Measurements from ENCODE around the gene KCNMA1.

The KCNMA1 gene

DNA sequence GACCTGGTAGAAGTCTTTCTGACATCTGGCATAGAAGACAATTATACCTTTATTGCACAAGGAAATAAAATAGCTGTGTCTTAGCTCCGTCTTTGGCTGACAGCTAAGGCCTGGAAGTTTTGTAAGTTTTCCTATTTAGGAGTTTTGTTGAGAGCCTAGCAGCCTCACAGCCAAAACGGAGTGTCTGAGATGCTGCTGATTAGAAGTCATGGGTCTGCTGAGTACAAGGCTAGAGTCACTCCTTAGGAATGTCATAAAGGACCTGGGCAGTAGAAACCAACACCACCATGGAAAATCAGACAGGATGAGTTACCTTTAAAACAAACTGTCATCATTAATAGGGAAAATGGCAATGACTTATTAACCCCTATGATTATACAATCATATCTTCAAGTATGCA lies 442.5 kb downstream of the KCNMA1 start:
- Histone ChIP-seq H3K27me3 (ENCODE audit: control insufficient read depth in 2 of 2, insufficient read depth in 2 of 2, low read length in 2 of 2) (no peaks in the 10 kb centered on the region), H3K9ac (ENCODE audit: low read depth in 1 of 2, low read length in 2 of 2) (no peak overlapping the region), H3K4me1 (ENCODE audit: control insufficient read depth in 2 of 2, insufficient read depth in 2 of 2, low read length in 2 of 2) (no peaks in the 10 kb centered on the region), H3K4me3 (ENCODE audit: low read length in 2 of 2) (no peak overlapping the region), H3K36me3 (ENCODE audit: control insufficient read depth in 2 of 2, insufficient read depth in 2 of 2, low read length in 2 of 2) (no peaks in the 10 kb centered on the region), H3K27ac (ENCODE audit: low read depth in 2 of 2, low read length in 2 of 2) (peak overlapping the region in 1 of 2 donors; percentile 13), H3K9me3 (ENCODE audit: control insufficient read depth in 2 of 2, low read length in 2 of 2) (no peaks in the 10 kb centered on the region)

DNA sequence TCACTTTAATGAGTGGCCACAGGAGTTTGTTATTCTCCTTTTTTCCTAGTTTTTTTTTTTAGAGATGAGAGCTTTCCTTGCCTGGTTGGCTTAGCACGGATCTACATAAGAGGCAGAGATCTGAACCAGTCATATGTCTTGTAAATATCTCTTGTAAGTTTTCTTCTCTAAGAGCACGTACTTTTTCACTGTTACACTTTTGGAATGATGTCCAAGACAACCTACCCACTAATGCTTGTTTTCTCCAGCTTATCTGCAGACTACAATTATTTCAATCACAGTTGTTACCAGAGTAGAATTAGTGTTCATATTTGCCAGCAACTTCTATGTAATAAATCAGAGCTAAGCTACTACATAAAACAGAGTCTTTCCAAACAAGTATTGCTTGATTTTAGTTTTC lies 444.6 kb downstream of the KCNMA1 start:
- Histone ChIP-seq H3K27me3 (ENCODE audit: control insufficient read depth in 2 of 2, insufficient read depth in 2 of 2, low read length in 2 of 2) (no peaks in the 10 kb centered on the region), H3K4me1 (ENCODE audit: control insufficient read depth in 2 of 2, insufficient read depth in 2 of 2, low read length in 2 of 2) (no peaks in the 10 kb centered on the region), H3K9me3 (ENCODE audit: control insufficient read depth in 2 of 2, low read length in 2 of 2) (no peaks in the 10 kb centered on the region), H3K27ac (ENCODE audit: low read depth in 2 of 2, low read length in 2 of 2) (peak overlapping the region in 1 of 2 donors; percentile 5), H3K36me3 (ENCODE audit: control insufficient read depth in 2 of 2, insufficient read depth in 2 of 2, low read length in 2 of 2) (no peaks in the 10 kb centered on the region), H3K4me3 (ENCODE audit: low read length in 2 of 2) (no peak overlapping the region), H3K9ac (ENCODE audit: low read depth in 1 of 2, low read length in 2 of 2) (no peak overlapping the region)

DNA sequence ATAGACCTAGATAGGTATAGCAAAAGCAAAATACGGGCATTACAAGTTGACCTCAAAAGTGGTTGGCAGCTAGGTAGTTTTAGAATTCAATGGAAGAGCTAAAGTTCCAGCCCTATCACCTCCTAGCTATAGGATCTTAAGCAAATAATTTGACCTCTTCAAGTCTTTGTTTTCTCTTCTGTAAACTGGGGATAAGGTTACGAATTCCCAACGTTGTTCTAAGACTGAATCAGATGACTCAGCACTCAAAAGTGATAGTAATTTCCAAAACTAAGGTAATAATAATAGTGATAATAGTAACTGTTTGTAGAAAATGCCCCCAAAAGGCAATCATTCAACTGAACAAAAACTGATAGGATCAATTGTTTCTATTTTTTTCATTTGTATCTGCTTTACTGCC lies 445.2 kb downstream of the KCNMA1 start:
- Histone ChIP-seq H3K4me3 (ENCODE audit: low read length in 2 of 2) (no peak overlapping the region), H3K9me3 (ENCODE audit: control insufficient read depth in 2 of 2, low read length in 2 of 2) (no peaks in the 10 kb centered on the region), H3K36me3 (ENCODE audit: control insufficient read depth in 2 of 2, insufficient read depth in 2 of 2, low read length in 2 of 2) (no peaks in the 10 kb centered on the region), H3K9ac (ENCODE audit: low read depth in 1 of 2, low read length in 2 of 2) (no peak overlapping the region), H3K27me3 (ENCODE audit: control insufficient read depth in 2 of 2, insufficient read depth in 2 of 2, low read length in 2 of 2) (no peaks in the 10 kb centered on the region), H3K4me1 (ENCODE audit: control insufficient read depth in 2 of 2, insufficient read depth in 2 of 2, low read length in 2 of 2) (no peaks in the 10 kb centered on the region), H3K27ac (ENCODE audit: low read depth in 2 of 2, low read length in 2 of 2) (no peak overlapping the region)

DNA sequence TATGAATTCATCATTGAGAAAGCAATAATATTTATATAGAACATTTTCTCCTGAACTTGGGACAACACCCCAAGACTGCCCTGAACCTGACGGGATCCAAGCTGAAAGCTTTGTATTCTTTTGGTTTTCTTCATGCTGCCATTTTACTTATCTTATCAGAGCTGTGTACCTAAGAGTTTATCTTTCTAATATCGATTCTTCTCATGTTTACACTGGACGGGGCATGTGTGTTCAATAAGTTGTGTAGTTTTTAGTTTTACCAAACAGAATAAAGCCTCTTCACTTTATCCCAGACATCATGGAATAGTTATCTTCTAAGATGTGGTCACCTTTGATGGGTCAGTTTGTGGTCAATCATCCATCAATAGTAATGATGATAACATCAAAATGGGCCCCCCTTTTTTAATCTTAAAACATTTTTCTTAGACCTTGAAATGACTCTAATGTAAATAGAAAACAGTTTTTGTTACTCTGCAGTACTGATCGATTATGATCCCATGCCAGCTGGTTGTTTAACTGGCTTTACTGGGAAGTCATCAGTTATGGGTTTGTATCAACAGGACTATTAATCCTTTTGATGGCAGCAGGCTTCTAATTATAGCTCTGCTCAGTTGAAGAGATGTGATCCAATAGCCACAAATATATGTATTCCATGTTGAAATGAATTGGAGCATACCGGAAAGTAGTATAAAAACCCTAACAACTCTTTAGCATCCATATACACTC lies 446.1 kb downstream of the KCNMA1 start:
- no peaks in the 10 kb centered on the region for H3K27me3 ChIP-seq (ENCODE audit: control insufficient read depth in 2 of 2, insufficient read depth in 2 of 2, low read length in 2 of 2)
- no peak overlapping the region for H3K4me3 ChIP-seq (ENCODE audit: low read length in 2 of 2)
- no peak overlapping the region for H3K27ac ChIP-seq (ENCODE audit: low read depth in 2 of 2, low read length in 2 of 2)
- H3K9ac ChIP-seq (ENCODE audit: low read depth in 1 of 2, low read length in 2 of 2), result no peak overlapping the region
- H3K9me3 ChIP-seq (ENCODE audit: control insufficient read depth in 2 of 2, low read length in 2 of 2), result no peaks in the 10 kb centered on the region
- no peaks in the 10 kb centered on the region for H3K4me1 ChIP-seq (ENCODE audit: control insufficient read depth in 2 of 2, insufficient read depth in 2 of 2, low read length in 2 of 2)
- H3K36me3 ChIP-seq (ENCODE audit: control insufficient read depth in 2 of 2, insufficient read depth in 2 of 2, low read length in 2 of 2), result no peaks in the 10 kb centered on the region

DNA sequence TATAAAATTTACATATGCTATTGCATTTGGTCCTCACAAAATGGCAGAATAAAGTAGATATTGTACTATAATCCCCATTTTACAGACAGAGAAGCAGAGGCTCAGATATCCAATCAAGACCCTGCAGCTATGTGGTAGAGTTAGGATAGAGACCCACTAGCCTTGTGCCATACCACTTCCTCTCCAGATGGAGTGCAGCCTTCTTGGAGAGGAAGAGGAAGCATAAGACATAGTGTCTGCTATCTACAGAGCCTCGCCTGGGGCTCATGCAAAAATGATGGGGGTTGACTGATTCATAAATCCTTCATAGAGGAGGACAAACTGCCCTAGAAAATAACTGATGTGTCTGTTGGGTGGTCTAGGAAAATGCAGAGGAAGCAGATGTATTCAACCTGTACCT lies 447.3 kb downstream of the KCNMA1 start:
- Histone ChIP-seq H3K9ac (ENCODE audit: low read depth in 1 of 2, low read length in 2 of 2) (no peak overlapping the region), H3K9me3 (ENCODE audit: control insufficient read depth in 2 of 2, low read length in 2 of 2) (no peaks in the 10 kb centered on the region), H3K4me1 (ENCODE audit: control insufficient read depth in 2 of 2, insufficient read depth in 2 of 2, low read length in 2 of 2) (peaks cover 4 to 7% of the 10 kb centered on the region in 2 donors), H3K27me3 (ENCODE audit: control insufficient read depth in 2 of 2, insufficient read depth in 2 of 2, low read length in 2 of 2) (no peaks in the 10 kb centered on the region), H3K27ac (ENCODE audit: low read depth in 2 of 2, low read length in 2 of 2) (no peak overlapping the region), H3K36me3 (ENCODE audit: control insufficient read depth in 2 of 2, insufficient read depth in 2 of 2, low read length in 2 of 2) (no peaks in the 10 kb centered on the region), H3K4me3 (ENCODE audit: low read length in 2 of 2) (no peak overlapping the region)

DNA sequence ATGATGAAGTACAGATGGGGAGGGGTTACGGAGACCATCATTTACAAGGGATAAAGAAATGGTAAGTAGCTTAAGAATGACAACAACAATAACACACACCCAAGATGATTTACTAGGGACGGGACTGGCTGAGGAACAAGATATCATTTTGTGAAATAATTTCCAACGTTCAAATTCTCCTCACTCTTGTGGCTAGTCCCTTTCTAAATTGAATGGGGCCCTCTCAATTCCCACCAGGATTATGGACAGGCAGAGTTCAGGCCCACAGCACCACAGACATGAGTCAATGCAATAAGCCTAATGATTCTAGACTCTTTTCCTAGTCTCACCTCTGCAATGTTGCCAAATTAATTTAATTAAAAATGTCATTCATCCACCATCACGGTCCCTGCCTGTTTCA lies 448.1 kb downstream of the KCNMA1 start:
- Histone ChIP-seq H3K4me1 (ENCODE audit: control insufficient read depth in 2 of 2, insufficient read depth in 2 of 2, low read length in 2 of 2) (peaks cover 4 to 10% of the 10 kb centered on the region in 2 donors), H3K27me3 (ENCODE audit: control insufficient read depth in 2 of 2, insufficient read depth in 2 of 2, low read length in 2 of 2) (no peaks in the 10 kb centered on the region), H3K4me3 (ENCODE audit: low read length in 2 of 2) (no peak overlapping the region), H3K9me3 (ENCODE audit: control insufficient read depth in 2 of 2, low read length in 2 of 2) (no peaks in the 10 kb centered on the region), H3K36me3 (ENCODE audit: control insufficient read depth in 2 of 2, insufficient read depth in 2 of 2, low read length in 2 of 2) (no peaks in the 10 kb centered on the region), H3K9ac (ENCODE audit: low read depth in 1 of 2, low read length in 2 of 2) (no peak overlapping the region), H3K27ac (ENCODE audit: low read depth in 2 of 2, low read length in 2 of 2) (no peak overlapping the region)

DNA sequence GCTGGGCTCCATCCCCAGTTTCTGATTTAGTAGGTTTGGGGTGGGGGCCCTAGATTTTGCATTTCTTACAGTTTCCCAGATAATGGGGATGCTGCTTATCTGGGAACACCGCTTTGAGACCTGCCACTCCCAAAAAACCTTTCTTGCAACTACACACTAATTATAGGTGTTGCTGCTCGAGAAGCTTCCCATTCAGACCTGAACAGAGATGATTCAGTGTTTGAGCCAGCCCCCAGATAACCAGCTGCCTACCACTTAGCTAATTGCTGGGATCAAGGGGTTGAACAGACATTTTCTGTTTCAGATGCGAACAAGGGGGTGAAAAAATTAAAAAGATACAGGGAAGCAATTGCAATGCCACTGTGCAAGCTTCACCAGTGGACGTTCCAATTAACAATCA lies 448.5 kb downstream of the KCNMA1 start:
- Histone ChIP-seq H3K27ac (ENCODE audit: low read depth in 2 of 2, low read length in 2 of 2) (no peak overlapping the region), H3K4me1 (ENCODE audit: control insufficient read depth in 2 of 2, insufficient read depth in 2 of 2, low read length in 2 of 2) (peaks cover 4 to 10% of the 10 kb centered on the region in 2 donors), H3K36me3 (ENCODE audit: control insufficient read depth in 2 of 2, insufficient read depth in 2 of 2, low read length in 2 of 2) (no peaks in the 10 kb centered on the region), H3K9ac (ENCODE audit: low read depth in 1 of 2, low read length in 2 of 2) (no peak overlapping the region), H3K4me3 (ENCODE audit: low read length in 2 of 2) (no peak overlapping the region), H3K27me3 (ENCODE audit: control insufficient read depth in 2 of 2, insufficient read depth in 2 of 2, low read length in 2 of 2) (no peaks in the 10 kb centered on the region), H3K9me3 (ENCODE audit: control insufficient read depth in 2 of 2, low read length in 2 of 2) (no peaks in the 10 kb centered on the region)

DNA sequence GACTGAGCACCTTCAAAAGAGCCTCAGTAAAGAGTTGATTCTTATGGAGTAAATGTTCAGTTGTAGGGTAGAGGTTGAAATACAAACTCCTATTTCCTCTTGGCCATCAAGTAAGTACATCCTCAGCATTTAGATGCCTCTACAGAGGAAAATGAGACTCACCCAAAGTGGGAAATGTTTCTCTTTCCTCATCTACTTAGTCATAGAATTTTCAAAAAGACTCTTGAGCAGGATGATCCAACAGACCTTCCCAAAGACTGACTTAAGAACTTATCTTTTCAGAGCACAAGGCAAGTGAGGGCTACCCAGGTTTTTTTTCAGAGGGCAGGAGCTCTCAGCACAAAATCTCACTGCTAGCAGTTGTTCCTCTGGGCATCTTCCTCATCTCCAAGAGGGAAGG lies 449.1 kb downstream of the KCNMA1 start:
- H3K27me3 ChIP-seq (ENCODE audit: control insufficient read depth in 2 of 2, insufficient read depth in 2 of 2, low read length in 2 of 2), result no peaks in the 10 kb centered on the region
- H3K4me1 ChIP-seq (ENCODE audit: control insufficient read depth in 2 of 2, insufficient read depth in 2 of 2, low read length in 2 of 2), result peaks cover 4 to 10% of the 10 kb centered on the region in 2 donors
- H3K9me3 ChIP-seq (ENCODE audit: control insufficient read depth in 2 of 2, low read length in 2 of 2), result no peaks in the 10 kb centered on the region
- no peak overlapping the region for H3K27ac ChIP-seq (ENCODE audit: low read depth in 2 of 2, low read length in 2 of 2)
- H3K4me3 ChIP-seq (ENCODE audit: low read length in 2 of 2), result no peak overlapping the region
- H3K9ac ChIP-seq (ENCODE audit: low read depth in 1 of 2, low read length in 2 of 2), result no peak overlapping the region
- no peaks in the 10 kb centered on the region for H3K36me3 ChIP-seq (ENCODE audit: control insufficient read depth in 2 of 2, insufficient read depth in 2 of 2, low read length in 2 of 2)

DNA sequence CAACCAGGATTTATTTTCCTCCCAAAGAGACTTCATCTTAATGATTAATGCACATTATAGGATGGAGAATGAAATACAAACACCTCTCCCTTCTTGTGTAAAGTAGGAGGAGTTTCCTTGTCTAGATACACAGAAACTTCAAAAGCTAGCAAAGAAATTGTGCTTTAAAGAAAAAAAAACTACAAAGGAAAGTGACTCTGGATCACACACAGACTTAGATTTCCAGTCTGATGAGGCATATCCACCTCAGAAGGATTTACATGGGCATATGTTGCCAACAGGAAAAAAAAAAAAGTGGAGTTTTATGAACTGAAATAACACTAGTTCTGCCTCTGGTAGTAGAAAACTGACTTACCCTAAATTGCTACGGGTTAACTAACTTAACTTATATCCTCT lies 449.6 kb downstream of the KCNMA1 start:
- H3K9me3 ChIP-seq (ENCODE audit: control insufficient read depth in 2 of 2, low read length in 2 of 2), result no peaks in the 10 kb centered on the region
- H3K4me3 ChIP-seq (ENCODE audit: low read length in 2 of 2), result no peak overlapping the region
- no peaks in the 10 kb centered on the region for H3K27me3 ChIP-seq (ENCODE audit: control insufficient read depth in 2 of 2, insufficient read depth in 2 of 2, low read length in 2 of 2)
- H3K36me3 ChIP-seq (ENCODE audit: control insufficient read depth in 2 of 2, insufficient read depth in 2 of 2, low read length in 2 of 2), result no peaks in the 10 kb centered on the region
- H3K9ac ChIP-seq (ENCODE audit: low read depth in 1 of 2, low read length in 2 of 2), result no peak overlapping the region
- H3K27ac ChIP-seq (ENCODE audit: low read depth in 2 of 2, low read length in 2 of 2), result no peak overlapping the region
- H3K4me1 ChIP-seq (ENCODE audit: control insufficient read depth in 2 of 2, insufficient read depth in 2 of 2, low read length in 2 of 2), result peaks cover 4 to 10% of the 10 kb centered on the region in 2 donors

DNA sequence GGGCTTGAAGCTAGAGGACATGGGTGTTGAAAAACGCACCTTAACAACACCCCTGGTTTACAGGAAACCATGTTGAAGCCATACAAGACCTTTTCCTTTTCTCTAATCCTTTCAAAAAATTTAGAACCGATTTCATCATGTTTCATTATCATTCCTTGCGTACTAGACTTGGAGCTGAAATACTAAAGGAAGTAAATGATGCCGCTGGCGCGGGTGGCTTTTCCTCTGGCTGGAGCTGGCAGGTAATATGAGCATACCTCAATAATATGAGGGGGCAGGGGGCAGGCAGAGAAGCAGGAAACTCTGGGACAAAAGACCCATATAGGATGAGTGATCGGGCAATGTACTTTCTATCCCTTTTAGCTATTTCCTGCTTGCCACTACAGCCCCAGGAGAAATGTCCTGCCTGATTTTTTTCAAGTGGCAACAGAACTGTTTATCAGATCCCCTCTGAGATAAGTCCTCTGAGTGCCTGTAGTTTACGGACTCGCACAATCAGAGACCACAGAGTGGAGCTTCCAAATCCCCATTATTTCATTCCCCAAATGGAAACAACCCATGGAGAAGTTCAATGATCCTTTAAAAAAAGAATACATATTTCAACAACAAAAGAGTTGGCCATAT lies 450.1 kb downstream of the KCNMA1 start:
- no peaks in the 10 kb centered on the region for H3K27me3 ChIP-seq (ENCODE audit: control insufficient read depth in 2 of 2, insufficient read depth in 2 of 2, low read length in 2 of 2)
- no peak overlapping the region for H3K4me3 ChIP-seq (ENCODE audit: low read length in 2 of 2)
- no peaks in the 10 kb centered on the region for H3K36me3 ChIP-seq (ENCODE audit: control insufficient read depth in 2 of 2, insufficient read depth in 2 of 2, low read length in 2 of 2)
- H3K27ac ChIP-seq (ENCODE audit: low read depth in 2 of 2, low read length in 2 of 2), result no peak overlapping the region
- no peak overlapping the region for H3K9ac ChIP-seq (ENCODE audit: low read depth in 1 of 2, low read length in 2 of 2)
- H3K9me3 ChIP-seq (ENCODE audit: control insufficient read depth in 2 of 2, low read length in 2 of 2), result no peaks in the 10 kb centered on the region
- peaks cover 4 to 10% of the 10 kb centered on the region in 2 donors for H3K4me1 ChIP-seq (ENCODE audit: control insufficient read depth in 2 of 2, insufficient read depth in 2 of 2, low read length in 2 of 2)
